CD1c-positive myeloid dendritic cell (primary cell): ENCODE measurements around the gene RNU11.
A peak's percentile ranks its signal among the peaks of the same experiment; 100 is the strongest.
"Not testable (repeated sequence)": the region's sequence is repeated elsewhere in the genome, so short reads cannot be mapped to it uniquely, and the experiment has no call there.

Experiments used
- DNase-seq: peaks from one replicate; pipeline ENCODE4 v3.0.0-alpha.2; 2016; ENCODE audit errors: extremely low spot score

The RNU11 gene

GRCh38 chr1:28648474-28649198, at the start of gene RNU11:
TSS of gene RNU11 (plus strand) at chr1:28648600.
- DNase-seq, result peak; percentile 98

GRCh38 chr1:28601696-28602095, 46.7 kb upstream of the RNU11 start:
- DNase-seq, result no peak

- peak; percentile 81 for DNase-seq
These were observed 45.6 kb upstream of the RNU11 start for GRCh38 chr1:28602536-28603439.

GRCh38 chr1:28604411-28604810, 44.0 kb upstream of the RNU11 start:
- DNase-seq, result no peak

GRCh38 chr1:28604962-28605361, 43.4 kb upstream of the RNU11 start:
- no peak for DNase-seq

- no peak for DNase-seq
These were observed 41.6 kb upstream of the RNU11 start for GRCh38 chr1:28606771-28607170.

GRCh38 chr1:28613175-28613574, 35.2 kb upstream of the RNU11 start:
- DNase-seq, result no peak

GRCh38 chr1:28631713-28632112, 16.7 kb upstream of the RNU11 start:
- DNase-seq, result no peak

GRCh38 chr1:28632560-28632959, 15.8 kb upstream of the RNU11 start:
- DNase-seq, result no peak

- DNase-seq, result peak; percentile 11
These were observed 7.6 kb upstream of the RNU11 start for GRCh38 chr1:28640766-28641165.

GRCh38 chr1:28642056-28642846, 6.1 kb upstream of the RNU11 start:
- DNase-seq, result peak; percentile 16

- DNase-seq, result peak; percentile 99
These were observed 5.4 kb upstream of the RNU11 start, which contains the start of gene TAF12 for GRCh38 chr1:28642847-28643635. TSS of gene TAF12 (minus strand) at chr1:28643067. CDS start at chr1:28622081, 20,986 bp downstream.

GRCh38 chr1:28644494-28644893, 3.9 kb upstream of the RNU11 start:
- no peak for DNase-seq

- not testable (repeated sequence) for DNase-seq
These were observed 3.0 kb upstream of the RNU11 start for GRCh38 chr1:28645406-28645805.

- no peak for DNase-seq
These were observed 2.4 kb upstream of the RNU11 start for GRCh38 chr1:28646040-28646439.

GRCh38 chr1:28648008-28648473, 359 bp upstream of the RNU11 start:
- DNase-seq, result peak; percentile 94

GRCh38 chr1:28653063-28653462, 4.7 kb downstream of the RNU11 start:
- not testable (repeated sequence) for DNase-seq

GRCh38 chr1:28653870-28654269, 5.5 kb downstream of the RNU11 start:
- DNase-seq, result peak; percentile 26

GRCh38 chr1:28655448-28656311, 7.3 kb downstream of the RNU11 start:
- not testable (repeated sequence) for DNase-seq

- no peak for DNase-seq
These were observed 7.9 kb downstream of the RNU11 start for GRCh38 chr1:28656335-28656734.
